HG03354 (cell line): ENCODE data around the gene RAG2.

Experiments
- ATAC-seq: cut with Tn5 transposase; IDR thresholded peaks from one replicate; pipeline ENCODE4 v1.9.1; 2021; ENCODE audit warnings: mild to moderate bottlenecking; ENCODE audit not compliant: unreplicated experiment, poor library complexity, severe bottlenecking

The RAG2 gene

DNA sequence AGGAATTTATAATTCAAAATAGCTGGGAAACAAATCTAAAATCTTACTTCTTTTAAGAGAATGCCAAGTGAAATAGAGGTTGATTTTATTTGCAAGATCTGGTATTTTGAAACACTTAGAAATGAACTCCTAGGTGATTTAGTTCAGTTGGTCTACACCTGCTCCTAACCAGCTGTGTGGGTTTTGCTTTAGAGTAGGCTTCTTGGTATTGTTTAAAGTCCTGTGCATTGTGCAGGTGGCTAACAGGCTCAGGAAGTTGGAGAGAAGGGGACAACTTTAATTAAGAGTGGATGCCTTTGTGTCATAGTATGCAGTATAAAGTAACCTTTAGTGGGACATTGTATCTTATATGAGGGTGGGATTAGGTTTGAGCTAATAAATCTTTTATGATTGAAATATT, 4.1 kb upstream of the RAG2 start:
- no peak for ATAC-seq

DNA sequence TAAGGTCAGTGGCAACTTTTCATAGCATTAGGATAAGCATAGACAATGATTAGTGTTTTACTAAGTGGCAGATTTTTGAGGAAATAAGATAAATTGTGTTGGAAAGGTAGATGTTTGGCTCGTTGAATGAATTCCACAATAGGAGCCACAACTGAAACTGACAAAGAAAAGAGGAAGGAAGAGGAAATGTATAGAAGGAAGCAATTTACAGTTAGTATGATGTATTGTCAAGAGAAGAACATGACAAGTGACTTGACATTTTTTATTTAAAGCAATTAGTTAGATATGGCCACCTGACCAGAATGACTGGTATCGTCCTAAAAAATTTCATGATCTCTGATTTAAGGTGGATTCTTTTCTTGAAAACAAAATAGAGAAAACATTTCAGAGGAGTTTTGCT, 3.1 kb upstream of the RAG2 start:
- no peak for ATAC-seq

DNA sequence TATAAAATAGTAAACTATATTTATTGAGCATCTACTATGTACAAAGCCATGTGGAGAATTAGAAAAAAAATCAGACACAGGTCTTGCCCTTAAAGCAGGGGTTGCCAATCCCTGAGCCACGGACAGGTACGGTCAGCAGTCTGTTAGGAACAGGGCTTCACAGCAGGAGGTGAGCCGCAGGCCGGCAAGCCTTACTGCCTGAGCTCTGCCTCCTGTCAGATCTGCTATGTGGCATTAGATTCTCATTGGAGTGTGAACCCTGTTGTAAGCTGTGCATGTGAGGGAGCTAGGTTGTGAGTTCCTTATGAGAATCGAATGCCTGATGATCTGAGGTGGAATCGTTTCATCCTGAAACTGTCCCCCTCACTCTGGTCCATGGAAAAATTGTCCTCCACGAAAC, 2.1 kb upstream of the RAG2 start:
- no peak for ATAC-seq

GRCh38 chr11:36596880-36597279, 1.2 kb downstream of the RAG2 start:
- ATAC-seq: no peak

GRCh38 chr11:36594316-36594989, 3.6 kb downstream of the RAG2 start, which contains the start of gene IFTAP:
IFTAP (plus strand) TSS chr11:36594502; CDS start chr11:36610104, 15,602 bp downstream.
- peak; percentile 68 for ATAC-seq

- no peak for ATAC-seq
Observed at GRCh38 chr11:36591433-36591832, 6.6 kb downstream of the RAG2 start.

DNA sequence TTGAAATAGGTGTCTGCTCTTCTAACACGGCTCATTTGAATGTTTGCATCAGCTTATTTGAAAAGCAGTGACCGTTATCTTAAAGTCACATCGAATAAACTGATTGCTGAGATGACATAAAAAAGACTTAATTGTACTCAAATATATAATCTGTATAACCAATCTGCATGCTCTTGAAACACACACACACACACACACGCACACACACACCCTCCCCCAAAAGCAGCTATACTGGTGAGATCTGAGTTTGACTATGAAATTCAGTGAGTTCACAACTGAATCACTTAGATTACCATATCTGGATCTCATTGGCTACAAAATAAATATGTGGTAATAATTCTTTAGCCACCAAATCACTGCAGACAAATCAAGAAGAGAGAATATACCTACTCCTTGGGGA, 7.5 kb downstream of the RAG2 start:
- no peak for ATAC-seq

GRCh38 chr11:36588099-36588498, 9.9 kb downstream of the RAG2 start:
- ATAC-seq: no peak

- ATAC-seq: peak; percentile 69
Observed at GRCh38 chr11:36586543-36586942, 11.5 kb downstream of the RAG2 start.

DNA sequence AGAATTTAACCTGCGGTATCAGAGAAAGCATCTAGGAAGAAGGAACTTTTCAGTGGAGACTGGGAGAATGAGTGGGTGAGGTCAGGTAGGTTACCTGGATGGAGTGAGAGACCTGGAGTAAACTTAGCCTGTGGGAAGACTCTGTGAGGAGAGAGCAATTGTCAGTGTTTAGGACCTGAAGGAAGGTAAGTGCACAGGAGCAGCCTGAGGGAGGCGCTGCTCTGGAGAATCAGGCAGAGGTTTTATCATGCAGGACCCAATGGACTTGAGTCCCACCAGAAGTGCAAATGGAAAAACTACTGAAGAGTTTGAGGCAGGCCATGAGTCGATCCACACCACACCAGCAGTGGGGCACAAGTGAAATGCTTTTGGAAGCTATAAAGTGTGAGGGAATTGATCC, 14.4 kb downstream of the RAG2 start:
- ATAC-seq: no peak

- no peak for ATAC-seq
Observed at GRCh38 chr11:36581536-36581935, 16.5 kb downstream of the RAG2 start.

DNA sequence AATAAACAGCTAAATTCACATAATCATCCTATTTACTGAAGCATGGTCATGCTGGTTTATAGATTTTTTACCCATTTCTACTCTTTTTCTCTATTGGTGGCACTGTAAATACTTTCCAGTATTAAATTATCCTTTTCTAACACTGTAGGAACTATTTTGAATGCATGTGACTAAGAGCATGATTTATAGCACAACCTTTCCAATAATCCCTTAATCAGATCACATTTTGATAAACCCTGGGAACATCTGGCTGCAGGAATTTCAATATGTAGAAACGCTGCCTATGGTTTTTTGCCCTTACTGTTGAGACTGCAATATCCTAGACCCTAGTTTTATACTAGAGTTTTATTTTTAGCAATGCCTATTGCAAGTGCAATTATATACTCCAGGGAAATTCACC, 19.6 kb downstream of the RAG2 start:
- no peak for ATAC-seq

DNA sequence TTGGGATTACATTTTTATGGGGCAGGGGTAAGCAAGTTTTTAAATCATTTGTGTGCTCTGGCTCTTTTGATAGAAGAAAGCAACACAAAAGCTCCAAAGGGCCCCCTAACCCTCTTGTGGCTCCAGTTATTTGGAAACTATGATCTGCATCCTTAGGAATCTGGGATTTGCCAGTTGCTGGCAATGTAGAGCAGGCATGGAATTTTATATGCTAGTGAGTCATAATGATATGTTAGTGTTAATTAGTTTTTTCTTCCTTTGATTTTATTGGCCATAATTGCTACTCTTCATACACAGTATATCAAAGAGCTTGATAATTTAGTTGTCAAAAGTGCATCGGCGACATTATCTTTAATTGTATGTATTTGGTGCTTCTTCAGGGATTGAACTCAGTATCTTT, 20.2 kb downstream of the RAG2 start:
- no peak for ATAC-seq

DNA sequence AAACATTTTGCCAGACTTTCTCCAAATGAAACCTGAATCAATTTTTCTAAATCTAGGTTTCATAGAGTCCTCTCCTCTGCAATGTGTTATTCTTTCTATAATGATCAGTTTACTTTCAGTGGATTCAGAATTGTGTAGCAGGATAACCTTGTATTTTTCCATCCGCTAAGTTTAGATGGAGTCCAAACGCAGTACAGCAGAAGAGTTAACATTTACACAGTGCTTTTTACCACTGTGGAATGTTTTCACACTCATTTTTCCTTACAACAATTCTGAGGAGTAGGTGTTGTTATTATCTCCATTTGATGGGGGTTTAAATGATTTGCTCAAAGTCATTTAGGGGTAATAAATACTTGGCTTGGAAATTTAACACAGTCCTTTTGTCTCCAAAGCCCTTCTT, 20.7 kb downstream of the RAG2 start:
- ATAC-seq: no peak

GRCh38 chr11:36574486-36574885, 23.6 kb downstream of the RAG2 start:
- no peak for ATAC-seq

- ATAC-seq: no peak
Observed at GRCh38 chr11:36569095-36569494, 28.9 kb downstream of the RAG2 start.

- no peak for ATAC-seq
Observed at GRCh38 chr11:36567694-36568093, 30.3 kb downstream of the RAG2 start, which contains the start of gene RAG1. RAG1 (plus strand) TSS chr11:36568007; CDS start chr11:36573305, 5,298 bp downstream.

DNA sequence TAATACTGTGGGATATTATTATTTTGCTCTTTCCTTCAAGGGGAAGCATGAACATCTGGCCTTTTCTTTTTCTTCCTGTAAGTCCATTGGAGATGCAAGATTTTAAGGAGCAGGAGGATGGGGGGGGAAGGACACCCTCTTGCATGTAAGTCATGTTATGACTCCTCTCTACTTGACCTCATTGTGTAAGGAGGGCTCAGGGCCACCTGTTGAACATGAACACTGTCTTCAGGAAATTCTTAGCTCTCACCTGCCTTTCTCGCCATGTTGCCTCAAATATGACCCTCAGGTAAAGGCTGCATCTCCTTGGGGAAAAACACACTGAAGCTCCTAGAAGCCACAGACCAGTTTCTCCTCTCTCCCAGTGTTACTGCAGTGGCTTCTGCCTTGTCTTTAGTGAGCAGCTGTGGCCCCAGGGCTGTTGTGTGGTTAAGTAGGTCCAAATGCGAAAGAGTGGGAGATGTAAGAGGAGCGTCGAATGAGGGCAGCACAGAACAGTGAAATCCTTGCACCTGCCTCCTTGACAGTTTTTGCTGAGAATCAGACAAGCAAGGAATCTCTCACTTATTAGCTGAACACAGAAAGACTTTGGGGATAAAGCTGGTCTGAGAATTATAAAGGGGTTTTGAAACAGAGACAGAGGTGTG, 31.5 kb downstream of the RAG2 start:
- no peak for ATAC-seq

DNA sequence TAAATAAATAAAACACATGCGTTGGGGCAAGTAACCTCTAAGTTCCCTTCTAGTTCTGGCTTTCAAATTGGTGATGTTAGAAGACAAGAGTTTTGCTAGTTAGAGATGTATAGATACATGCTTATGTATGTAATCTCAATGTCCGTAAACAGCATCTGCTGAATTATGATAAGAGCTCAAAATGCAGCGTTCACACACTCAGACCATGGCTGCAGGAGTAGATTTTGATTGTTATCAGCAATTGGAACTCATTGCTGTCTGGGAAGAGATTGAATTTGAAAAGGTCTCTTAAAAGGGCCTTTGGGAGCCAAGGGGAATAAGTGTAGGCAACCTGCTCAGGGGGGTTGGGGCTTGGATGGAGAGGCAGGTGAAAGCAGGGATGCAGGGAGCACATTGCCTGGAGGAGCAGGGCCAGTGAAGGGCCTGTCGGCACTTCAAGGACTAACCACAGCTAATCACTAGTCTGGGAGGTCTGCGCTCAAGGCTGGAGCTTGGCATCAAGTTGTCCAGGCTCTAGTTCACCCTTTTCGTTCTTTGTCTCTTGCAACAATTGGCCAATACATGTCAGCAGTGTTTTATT, 32.9 kb downstream of the RAG2 start:
- ATAC-seq: no peak

DNA sequence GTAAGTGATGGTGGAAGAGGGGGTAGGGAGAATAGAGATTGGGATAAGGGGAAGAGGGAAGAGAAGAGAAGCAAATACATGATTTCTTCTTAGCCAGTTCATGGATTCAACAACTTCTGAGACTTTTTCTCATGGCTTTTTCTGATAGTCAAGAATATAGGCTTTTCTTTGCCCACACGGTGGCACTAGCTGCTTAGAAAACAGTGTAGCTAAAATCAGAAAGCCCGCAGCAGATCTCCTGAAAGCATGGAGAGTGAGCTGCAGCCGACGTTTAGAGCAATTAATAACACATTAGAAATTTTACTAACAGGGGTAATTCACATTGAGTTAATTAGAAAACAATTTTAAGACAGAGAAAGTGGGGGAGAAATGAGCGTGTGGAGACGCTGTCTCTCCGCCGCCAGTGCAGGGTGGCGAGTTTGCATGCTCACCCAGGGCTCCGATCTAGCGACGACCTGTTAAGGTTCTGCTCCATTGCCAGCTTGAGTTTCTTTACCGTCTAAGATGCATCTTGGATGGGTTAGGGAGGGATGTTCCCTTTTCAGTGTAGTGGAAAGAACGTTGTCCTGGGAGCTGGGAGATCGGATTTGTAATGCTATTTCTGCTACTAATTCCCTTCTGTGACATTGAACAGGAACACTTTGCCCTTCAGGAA, 33.5 kb downstream of the RAG2 start:
- ATAC-seq: peak; percentile 81
